Left lung (tissue), 10 donors: ENCODE data around the gene CHTF8. TPM values are rescaled to one million over a fixed set of nuclear protein-coding genes. Genes with fewer than 3 reads are reported as not detected.

Source experiments
- ATAC-seq: fragments of 200-7000 bp; cut with Tn5 transposase; one replicate; pipeline ENCODE4 v1.9.1; 2020; ENCODE audit warnings: moderate library complexity
- DNase-seq, 4 donors: peaks; one replicate each; pipeline ENCODE4 v3.0.0-alpha.2; 2013 to 2020
- H3K27ac ChIP-seq, 2 donors: fragments of 200-600 bp; sonication (generic) in 1 of 2; one replicate each; pipeline versions ENCODE4 v1.5.0 to v1.8.0; 2020 to 2021
- H3K27me3 ChIP-seq, 2 donors: fragments of 200-600 bp; sonication (generic) in 1 of 2; one replicate each; pipeline versions ENCODE4 v1.5.0 to v1.8.0; 2020 to 2021
- H3K36me3 ChIP-seq, 2 donors: fragments of 200-600 bp; sonication (generic) in 1 of 2; one replicate each; pipeline versions ENCODE4 v1.5.0 to v1.8.0; 2020 to 2021
- H3K4me1 ChIP-seq, 2 donors: fragments of 200-600 bp; one replicate each; pipeline ENCODE4 v1.8.0; 2021
- H3K4me3 ChIP-seq, 2 donors: fragments of 200-600 bp; sonication (generic) in 1 of 2; one replicate each; pipeline versions ENCODE4 v1.5.0 to v1.8.0; 2020 to 2021; ENCODE audit warnings: mild to moderate bottlenecking in 1 of 2
- H3K9me3 ChIP-seq, 2 donors: fragments of 200-600 bp; sonication (generic) in 1 of 2; one replicate each; pipeline versions ENCODE4 v1.5.0 to v1.8.0; 2020 to 2021
- CTCF ChIP-seq, 2 donors: fragments of 200-600 bp; sonication (generic) in 1 of 2; IDR thresholded peaks; one replicate each; pipeline versions ENCODE4 v1.5.0 to v1.8.0; 2021; ENCODE audit warnings: antibody characterized with exemption in 2 of 2
- intact Hi-C, 2 donors: fragments of 100-400 bp; cut with DNase I; formaldehyde crosslinking; loops; one replicate each; pipeline versions ENCODE4 v1.11.2 to v1.14.2; 2022
- polyA plus RNA-seq, 6 donors: library from polyadenylated mRNA; unstranded; fragments of 120-200 nt; gene quantifications; one replicate each; pipeline ENCODE4 v1.2.1, GENCODE V29; 2013; ENCODE audit not compliant: insufficient read length in 6 of 6
- total RNA-seq, 2 donors: library from RNA; stranded (reverse); fragmentation: NEBNext Ultra II Directional; extraction: Animal tissue kit (Norgen Biotek cat#: 25700); gene quantifications; one replicate each; pipeline ENCODE4 v1.2.1, GENCODE V29; 2021
- donor health status: DM: no; HTN: yes; CAD: no.
- donor health status: DM: no; HTN: no; CAD: no.

The CHTF8 gene
- total and polyA plus RNA-seq, 8 donors = 93.4 to 142 (median 124) TPM

GRCh38 chr16:69123910-69124309 is 8.5 kb downstream of the CHTF8 start:
- ATAC-seq = peak; percentile 83

GRCh38 chr16:69120096-69120664 is 12.2 kb downstream of the CHTF8 start:
- H3K4me3 ChIP-seq = no peak overlapping the region
- ATAC-seq = no peak
- peaks cover 0 to 67% of the 10 kb centered on the region in 2 donors for H3K36me3 ChIP-seq
- no peaks in the 10 kb centered on the region for H3K9me3 ChIP-seq
- TF ChIP-seq CTCF (IDR thresholded peaks at IDR 0.05) = no peak
- H3K27ac ChIP-seq = no peak overlapping the region
- DNase-seq = no peak
- no peaks in the 10 kb centered on the region for H3K27me3 ChIP-seq
- intact Hi-C loops = loop anchor here in 1 of 2 donors (5.0 kb wide), 1 partner anchor 273 kb away; no protein-coding TSS in a partner anchor
- no peaks in the 10 kb centered on the region for H3K4me1 ChIP-seq

More at GRCh38 chr16:69123910-69124309, 8.5 kb downstream of the CHTF8 start:
- Histone ChIP-seq H3K27ac (no peak overlapping the region), H3K9me3 (no peaks in the 10 kb centered on the region), H3K27me3 (no peaks in the 10 kb centered on the region), H3K36me3 (peaks cover 0 to 40% of the 10 kb centered on the region in 2 donors), H3K4me1 (peaks cover 0 to 6% of the 10 kb centered on the region in 2 donors), H3K4me3 (no peak overlapping the region)
- peak; percentile 50 to 69 for TF ChIP-seq CTCF (IDR thresholded peaks at IDR 0.05)
- peak in 1 of 4 donors; percentile 76 for DNase-seq
- intact Hi-C loops = loop anchor here in 1 of 2 donors (5.0 kb wide), 1 partner anchor 277 kb away; no protein-coding TSS in a partner anchor

GRCh38 chr16:69119536-69119935 is 12.9 kb downstream of the CHTF8 start:
- H3K27ac ChIP-seq = no peak overlapping the region
- no peaks in the 10 kb centered on the region for H3K27me3 ChIP-seq
- no peaks in the 10 kb centered on the region for H3K4me1 ChIP-seq
- ATAC-seq (no peak), DNase-seq (no peak)
- TF ChIP-seq CTCF (IDR thresholded peaks at IDR 0.05) = no peak
- intact Hi-C loops = loop anchor here in 1 of 2 donors (10.0 kb wide), 1 partner anchor 225 kb away; no protein-coding TSS in a partner anchor
- no peak overlapping the region for H3K4me3 ChIP-seq
- H3K9me3 ChIP-seq = no peaks in the 10 kb centered on the region
- peaks cover 0 to 71% of the 10 kb centered on the region in 2 donors for H3K36me3 ChIP-seq

GRCh38 chr16:69118994-69119393 is 13.4 kb downstream of the CHTF8 start:
- TF ChIP-seq CTCF (IDR thresholded peaks at IDR 0.05) = no peak
- H3K4me3 ChIP-seq = no peak overlapping the region
- no peak for ATAC-seq
- H3K4me1 ChIP-seq = no peaks in the 10 kb centered on the region
- peaks cover 0 to 74% of the 10 kb centered on the region in 2 donors for H3K36me3 ChIP-seq
- no peak for DNase-seq
- no peaks in the 10 kb centered on the region for H3K27me3 ChIP-seq
- H3K9me3 ChIP-seq = no peaks in the 10 kb centered on the region
- H3K27ac ChIP-seq = no peak overlapping the region
- intact Hi-C loops = loop anchor here in 1 of 2 donors (10.0 kb wide), 1 partner anchor 224 kb away; no protein-coding TSS in a partner anchor

GRCh38 chr16:69118468-69118867 is 13.9 kb downstream of the CHTF8 start:
- no peak for ATAC-seq
- Histone ChIP-seq H3K27me3 (no peaks in the 10 kb centered on the region), H3K36me3 (peaks cover 0 to 77% of the 10 kb centered on the region in 2 donors), H3K27ac (no peak overlapping the region), H3K9me3 (no peaks in the 10 kb centered on the region), H3K4me1 (no peaks in the 10 kb centered on the region), H3K4me3 (no peak overlapping the region)
- intact Hi-C loops = loop anchor here in 1 of 2 donors (10.0 kb wide), 1 partner anchor 224 kb away; no protein-coding TSS in a partner anchor
- TF ChIP-seq CTCF (IDR thresholded peaks at IDR 0.05) = no peak
- no peak for DNase-seq
